ENCODE results near the gene TP53BP2. TPM values are rescaled to one million over a fixed set of nuclear protein-coding genes. Genes with fewer than 3 reads are reported as not detected.

The TP53BP2 gene
- total and polyA plus RNA-seq, 11 donors = 4.6 to 44.8 (median 22.3) TPM

- Histone ChIP-seq H3K4me1 (no peaks in the 10 kb centered on the region), H3K4me3 (no peak overlapping the region), H3K36me3 (peaks cover 0 to 100% (median 88%) of the 10 kb centered on the region in 9 donors), H3K27ac (no peak overlapping the region), H3K27me3 (no peaks in the 10 kb centered on the region), H3K9me3 (no peaks in the 10 kb centered on the region)
- 92 to 94% (median 93%) methylated on average over 7 of the region's 7 CpGs for WGBS, 4 donors
- TF ChIP-seq POLR2A (IDR thresholded peaks at IDR 0.05) (no peak), CTCF (IDR thresholded peaks at IDR 0.05) (no peak)
- no peak for ATAC-seq
- no peak for DNase-seq
- intact Hi-C loops (cut with DNase I) = no loop called here
These were observed 49.5 kb downstream of the TP53BP2 start for GRCh38 chr1:223796210-223796609.

- DNase-seq = no peak
- no peaks in the 10 kb centered on the region for H3K4me1 ChIP-seq
- H3K36me3 ChIP-seq = peaks cover 0 to 97% (median 79%) of the 10 kb centered on the region in 9 donors
- 87 to 92% (median 90%) methylated on average over 9 of the region's 9 CpGs for WGBS, 4 donors
- H3K27me3 ChIP-seq = no peaks in the 10 kb centered on the region
- H3K27ac ChIP-seq = no peak overlapping the region
- intact Hi-C loops (cut with DNase I) = no loop called here
- H3K4me3 ChIP-seq = no peak overlapping the region
- TF ChIP-seq POLR2A (IDR thresholded peaks at IDR 0.05) = no peak
- no peak for TF ChIP-seq CTCF (IDR thresholded peaks at IDR 0.05)
- no peak for ATAC-seq
- no peaks in the 10 kb centered on the region for H3K9me3 ChIP-seq
These were observed 51.4 kb downstream of the TP53BP2 start for GRCh38 chr1:223794136-223794880.

GRCh38 chr1:223793716-223794115 lies 52.0 kb downstream of the TP53BP2 start:
- Histone ChIP-seq H3K9me3 (no peaks in the 10 kb centered on the region), H3K27me3 (no peaks in the 10 kb centered on the region), H3K36me3 (peaks cover 0 to 97% (median 79%) of the 10 kb centered on the region in 9 donors), H3K4me3 (no peak overlapping the region), H3K4me1 (no peaks in the 10 kb centered on the region), H3K27ac (no peak overlapping the region)
- no peak for DNase-seq
- intact Hi-C loops (cut with DNase I) = no loop called here
- 94 to 96% (median 95%) methylated on average over 4 of the region's 4 CpGs for WGBS, 4 donors
- TF ChIP-seq POLR2A (IDR thresholded peaks at IDR 0.05) = no peak
- TF ChIP-seq CTCF (IDR thresholded peaks at IDR 0.05) = no peak
- no peak for ATAC-seq

- DNase-seq (no peak), ATAC-seq (no peak)
- Histone ChIP-seq H3K36me3 (peaks cover 0 to 97% (median 77%) of the 10 kb centered on the region in 9 donors), H3K4me1 (no peaks in the 10 kb centered on the region), H3K27ac (no peak overlapping the region), H3K27me3 (no peaks in the 10 kb centered on the region), H3K9me3 (no peaks in the 10 kb centered on the region), H3K4me3 (no peak overlapping the region)
- TF ChIP-seq POLR2A (IDR thresholded peaks at IDR 0.05) (no peak), CTCF (IDR thresholded peaks at IDR 0.05) (no peak)
- WGBS, 4 donors = 64 to 79% (median 73%) methylated on average over 2 of the region's 2 CpGs
- intact Hi-C loops (cut with DNase I) = no loop called here
These were observed 53.7 kb downstream of the TP53BP2 start for GRCh38 chr1:223792046-223792445.
